Kidney (tissue), 14 donors: Measurements from ENCODE around the gene ITPR2. TPM values are rescaled to one million over a fixed set of nuclear protein-coding genes. Genes with fewer than 3 reads are reported as not detected.

ENCODE experiments used
- DNase-seq, 5 donors: peaks; one replicate each; pipeline ENCODE4 v3.0.0-alpha.2; 2013 to 2020
- FAIRE-seq: peaks from 2 replicates; lab custom pipeline; 2012; peaks lifted over from hg19 to GRCh38; lab: Jason Lieb, UNC
- H3K27ac ChIP-seq, 2 donors: one replicate each; pipeline ENCODE4 v1.7.0; 2013; ENCODE audit warnings: low read depth in 2 of 2, low read length in 2 of 2, inconsistent platforms in 1 of 2
- H3K27me3 ChIP-seq: one replicate; pipeline ENCODE4 v1.7.1; 2013; ENCODE audit warnings: low read length, inconsistent platforms; ENCODE audit not compliant: control insufficient read depth, insufficient read depth
- H3K36me3 ChIP-seq, 3 donors: one replicate each; pipeline versions ENCODE4 v1.7.0 to v1.7.1; 2013; ENCODE audit warnings: low read length in 3 of 3, control low read depth in 1 of 3, inconsistent platforms in 1 of 3; ENCODE audit not compliant: insufficient read depth in 3 of 3, control insufficient read depth in 2 of 3
- H3K4me1 ChIP-seq, 3 donors: one replicate each; pipeline versions ENCODE4 v1.7.0 to v1.7.1; 2013; ENCODE audit warnings: low read length in 3 of 3, inconsistent platforms in 1 of 3, low read depth in 1 of 3; ENCODE audit not compliant: control insufficient read depth in 2 of 3, insufficient read depth in 2 of 3
- H3K4me3 ChIP-seq, 3 donors: one replicate each; pipeline versions ENCODE4 v1.7.0 to v1.8.1; 2013; ENCODE audit warnings: low read length in 3 of 3, control low read depth in 1 of 3, inconsistent platforms in 1 of 3
- H3K9ac ChIP-seq, 3 donors: one replicate each; pipeline versions ENCODE4 v1.7.0 to v1.7.1; 2013; ENCODE audit warnings: low read length in 3 of 3, control low read depth in 1 of 3, inconsistent platforms in 1 of 3
- H3K9me3 ChIP-seq, 3 donors: one replicate each; pipeline versions ENCODE4 v1.7.0 to v1.7.1; 2013; ENCODE audit warnings: low read length in 3 of 3, control low read depth in 1 of 3, inconsistent platforms in 1 of 3; ENCODE audit not compliant: control insufficient read depth in 2 of 3, insufficient read depth in 1 of 3
- CTCF ChIP-seq: IDR thresholded peaks from 3 replicates; pipeline ENCODE4 v1.5.1; 2012; ENCODE audit warnings: mild to moderate bottlenecking, moderate library complexity, borderline replicate concordance; ENCODE audit not compliant: insufficient read depth; ENCODE audit errors: extremely low read depth
- intact Hi-C: fragments of 100-400 bp; cut with DNase I; formaldehyde crosslinking; loops from one replicate; pipeline ENCODE4 v1.11.1; 2022
- polyA plus RNA-seq: library from polyadenylated mRNA; stranded (reverse); fragments of 350-450 nt; fragmentation: Illumina TruSeq; extraction: RNeasy Lipid Tissue Mini Kit (QIAGEN cat#74804); gene quantifications from one replicate; pipeline ENCODE4 v1.2.3, GENCODE V29; 2014; ENCODE audit warnings: low read depth, low replicate concordance; ENCODE audit not compliant: insufficient read depth
- total RNA-seq: library from RNA; stranded (reverse); fragmentation: NEBNext Ultra II Directional; extraction: Animal tissue kit (Norgen Biotek cat#: 25700); gene quantifications from one replicate; pipeline ENCODE4 v1.2.1, GENCODE V29; 2021
- donor health status: control.
- donor health status: control.
- donor health status: control.
- donor health status: control.
- donor health status: control.
- donor health status: DM: yes; HTN: yes; CAD: no.
- donor health status: Normal renal cell carcinoma (clear cell type).

ITPR2 gene
- total and polyA plus RNA-seq, 2 donors from 2014 or later: 5.7 to 56.9 TPM

GRCh38 chr12:26612203-26612602 lies 220.8 kb downstream of the ITPR2 start:
- intact Hi-C loops: no loop called here
- no peaks in the 10 kb centered on the region for H3K27me3 ChIP-seq
- FAIRE-seq (no peak), DNase-seq (no peak)
- peaks cover 0 to 6% (median 0%) of the 10 kb centered on the region in 3 donors for H3K36me3 ChIP-seq
- H3K4me1 ChIP-seq: no peaks in the 10 kb centered on the region
- TF ChIP-seq CTCF: no peak
- H3K9me3 ChIP-seq: no peaks in the 10 kb centered on the region
- no peak overlapping the region for H3K4me3 ChIP-seq
- no peak overlapping the region for H3K9ac ChIP-seq
- no peak overlapping the region for H3K27ac ChIP-seq

- Histone ChIP-seq H3K27ac (no peak overlapping the region), H3K9me3 (no peaks in the 10 kb centered on the region), H3K36me3 (peaks cover 0 to 6% (median 0%) of the 10 kb centered on the region in 3 donors), H3K4me1 (no peaks in the 10 kb centered on the region), H3K4me3 (no peak overlapping the region), H3K27me3 (no peaks in the 10 kb centered on the region), H3K9ac (no peak overlapping the region)
- no peak for FAIRE-seq
- DNase-seq: no peak
- TF ChIP-seq CTCF: no peak
- intact Hi-C loops: no loop called here
These were observed 221.4 kb downstream of the ITPR2 start for GRCh38 chr12:26611598-26611997.

GRCh38 chr12:26610774-26611173 lies 222.2 kb downstream of the ITPR2 start:
- H3K4me1 ChIP-seq: no peaks in the 10 kb centered on the region
- no peaks in the 10 kb centered on the region for H3K9me3 ChIP-seq
- no peak for FAIRE-seq
- no peak overlapping the region for H3K27ac ChIP-seq
- no peak for DNase-seq
- no peak for TF ChIP-seq CTCF
- intact Hi-C loops: no loop called here
- no peak overlapping the region for H3K4me3 ChIP-seq
- H3K27me3 ChIP-seq: no peaks in the 10 kb centered on the region
- H3K36me3 ChIP-seq: peaks cover 0 to 6% (median 0%) of the 10 kb centered on the region in 3 donors
- no peak overlapping the region for H3K9ac ChIP-seq

- DNase-seq: no peak
- Histone ChIP-seq H3K27ac (no peak overlapping the region), H3K4me1 (no peaks in the 10 kb centered on the region), H3K9ac (no peak overlapping the region), H3K4me3 (no peak overlapping the region), H3K36me3 (peaks cover 0 to 6% (median 0%) of the 10 kb centered on the region in 3 donors), H3K9me3 (no peaks in the 10 kb centered on the region), H3K27me3 (no peaks in the 10 kb centered on the region)
- intact Hi-C loops: no loop called here
- FAIRE-seq: no peak
- no peak for TF ChIP-seq CTCF
These were observed 223.0 kb downstream of the ITPR2 start for GRCh38 chr12:26609986-26610385.
